Measurements from ENCODE around the gene TBC1D2B.

- no peak for TF ChIP-seq POLR2A (IDR thresholded peaks at IDR 0.05)
- TF ChIP-seq CTCF (IDR thresholded peaks at IDR 0.05 in 4 of 5, conservative IDR thresholded peaks at IDR 0.05 in 1 of 5) = no peak
Observed at GRCh38 chr15:78048628-78048920, 28.9 kb downstream of the TBC1D2B start.

All from gastrocnemius medialis (tissue), 4 donors.